Activated CD4-positive, alpha-beta T cell treated with anti-CD3 and anti-CD28 coated beads, Interleukin-2, Interleukin-4, amounts not matched to agents 100 ng/mL and 50 ng/mL, durations not matched to agents 16 hours and 8 hours (primary cell): ENCODE data around the gene CALML4.

Source experiments
- DNase-seq: peaks from one replicate; pipeline ENCODE4 v3.0.0-alpha.2; 2020; ENCODE audit warnings: low spot score

CALML4 gene

DNA sequence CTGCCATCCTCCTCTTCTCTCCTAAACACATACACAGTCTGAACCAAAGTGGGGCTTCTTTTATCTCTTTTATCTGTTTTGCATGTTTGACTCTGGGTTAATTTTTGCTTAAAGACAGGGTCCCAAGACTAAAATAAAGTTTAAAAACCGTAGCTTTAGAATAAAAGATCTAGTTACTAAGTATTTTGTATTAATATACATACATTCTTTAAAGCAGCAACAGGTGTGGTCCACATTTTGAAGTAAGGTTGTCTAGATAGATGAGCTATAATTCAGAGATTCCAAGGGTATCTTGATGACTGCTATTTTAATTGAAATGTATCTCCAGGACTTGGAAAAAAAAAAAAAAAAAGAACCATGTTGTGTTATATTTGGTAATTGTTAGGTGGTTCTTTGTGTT is 61.3 kb downstream of the CALML4 start:
- DNase-seq, result no peak

DNA sequence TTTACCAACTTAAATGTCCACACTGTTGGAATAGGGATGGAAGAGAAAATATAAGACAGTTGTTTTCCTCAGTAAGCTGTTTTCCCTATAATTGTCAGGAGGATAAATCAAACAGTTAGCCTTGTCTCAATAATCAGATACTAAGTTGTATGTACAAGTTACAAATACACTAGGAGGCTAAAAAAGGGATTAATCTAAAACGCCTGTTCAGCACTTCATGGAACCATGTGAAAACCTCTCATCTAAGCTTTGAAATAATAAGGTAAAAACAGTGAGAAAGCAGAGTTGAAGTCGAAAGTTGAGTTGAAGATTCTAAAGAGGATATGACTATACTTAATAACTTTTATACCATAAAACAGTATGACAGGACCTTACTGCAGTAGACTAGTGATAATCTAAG is 62.0 kb downstream of the CALML4 start:
- DNase-seq, result no peak
